Activated CD8-positive, alpha-beta memory T cell treated with anti-CD3 and anti-CD28 coated beads, Interleukin-2, amount 50 U/mL, for 1 hour (primary cell): ENCODE measurements around the gene AGAP1.

Source experiments
- DNase-seq: peaks from one replicate; pipeline ENCODE4 v3.0.0-alpha.2; 2020; ENCODE audit errors: extremely low read depth

AGAP1 gene

GRCh38 chr2:235508371-235509160 lies 14.7 kb downstream of the AGAP1 start:
- DNase-seq = no peak

- no peak for DNase-seq
Measured at GRCh38 chr2:235510318-235510717, 16.5 kb downstream of the AGAP1 start.

- no peak for DNase-seq
Measured at GRCh38 chr2:235511187-235511661, 17.4 kb downstream of the AGAP1 start.

- no peak for DNase-seq
Measured at GRCh38 chr2:235511751-235512698, 18.2 kb downstream of the AGAP1 start.

GRCh38 chr2:235512699-235513053 lies 18.8 kb downstream of the AGAP1 start:
- DNase-seq = no peak

- no peak for DNase-seq
Measured at GRCh38 chr2:235513984-235514626, 20.3 kb downstream of the AGAP1 start.

- no peak for DNase-seq
Measured at GRCh38 chr2:235514627-235515363, 21.0 kb downstream of the AGAP1 start.

GRCh38 chr2:235515364-235515742 lies 21.5 kb downstream of the AGAP1 start:
- no peak for DNase-seq

- no peak for DNase-seq
Measured at GRCh38 chr2:235515821-235516220, 22.0 kb downstream of the AGAP1 start.

GRCh38 chr2:235516257-235516656 lies 22.4 kb downstream of the AGAP1 start:
- DNase-seq = no peak

- no peak for DNase-seq
Measured at GRCh38 chr2:235518322-235519090, 24.7 kb downstream of the AGAP1 start.

GRCh38 chr2:235520787-235521186 lies 26.9 kb downstream of the AGAP1 start:
- DNase-seq = no peak

GRCh38 chr2:235521844-235522243 lies 28.0 kb downstream of the AGAP1 start:
- no peak for DNase-seq

- no peak for DNase-seq
Measured at GRCh38 chr2:235523021-235523420, 29.2 kb downstream of the AGAP1 start.

GRCh38 chr2:235523486-235524150 lies 29.8 kb downstream of the AGAP1 start:
- DNase-seq = no peak

- DNase-seq = no peak
Measured at GRCh38 chr2:235526166-235526565, 32.3 kb downstream of the AGAP1 start.

GRCh38 chr2:235527806-235528469 lies 34.1 kb downstream of the AGAP1 start:
- no peak for DNase-seq

GRCh38 chr2:235529621-235530020 lies 35.8 kb downstream of the AGAP1 start:
- DNase-seq = no peak

GRCh38 chr2:235530735-235531134 lies 36.9 kb downstream of the AGAP1 start:
- DNase-seq = no peak

- DNase-seq = no peak
Measured at GRCh38 chr2:235532307-235532706, 38.5 kb downstream of the AGAP1 start.
